Loucy (cell line): ENCODE results near the gene TMEM272.

ENCODE experiments used
- CTCF ChIP-seq: fragments of 200-600 bp; sonication (generic); conservative IDR thresholded peaks from 2 replicates; pipeline ENCODE4 v1.5.1; 2014; ENCODE audit warnings: mild to moderate bottlenecking, antibody characterized with exemption, low read length
- EZH2phosphoT487 ChIP-seq: fragments of 200-600 bp; IDR thresholded peaks from 2 replicates; pipeline ENCODE4 v1.6.1; 2018; ENCODE audit warnings: antibody characterized with exemption, mild to moderate bottlenecking, moderate library complexity, borderline replicate concordance

GRCh38 chr13:51828730-51829567 is 16.0 kb downstream of the TMEM272 start:
- TF ChIP-seq CTCF (no peak), EZH2phosphoT487 (no peak)
